NB4 (cell line): ENCODE data around the gene INO80E.

Experiments used
- CTCF ChIP-seq: IDR thresholded peaks from one replicate; pipeline ENCODE4 v1.5.1; 2012; ENCODE audit warnings: low read depth, low read length
- MAX ChIP-seq: IDR thresholded peaks from 2 replicates; pipeline ENCODE4 v1.6.1; 2011; ENCODE audit warnings: low read depth, low read length
- MYC ChIP-seq: IDR thresholded peaks from 2 replicates; pipeline ENCODE4 v1.6.1; 2011; ENCODE audit warnings: low read depth, low read length

GRCh38 chr16:30010844-30011713 is 15.0 kb downstream of the INO80E start, which contains the start of gene DOC2A:
- no peak for TF ChIP-seq CTCF
- TF ChIP-seq MAX = peak; percentile 61
- peak; percentile 24; the same call in 1 of the 2 replicates for TF ChIP-seq MYC
